NCI-H446 (cell line): ENCODE data around the gene ASB8.
"Not testable (repeated sequence)": the region's sequence is repeated elsewhere in the genome, so short reads cannot be mapped to it uniquely, and the experiment has no call there.

Experiments
- DNase-seq, 2 experiments: peaks; one replicate each; lab custom pipeline; 2025; lab: John Stamatoyannopoulos, UW

The ASB8 gene

GRCh38 chr12:48142818-48143674 lies 14.3 kb downstream of the ASB8 start:
- no peak for DNase-seq

GRCh38 chr12:48135027-48135426 lies 22.3 kb downstream of the ASB8 start:
- no peak for DNase-seq

GRCh38 chr12:48132826-48133225 lies 24.5 kb downstream of the ASB8 start:
- no peak for DNase-seq

- no peak for DNase-seq
Observed at GRCh38 chr12:48131517-48131916, 25.8 kb downstream of the ASB8 start.

- no peak for DNase-seq
Observed at GRCh38 chr12:48129376-48129775, 27.9 kb downstream of the ASB8 start.

- DNase-seq, result no peak
Observed at GRCh38 chr12:48128800-48129199, 28.5 kb downstream of the ASB8 start.

GRCh38 chr12:48126953-48127630 lies 30.2 kb downstream of the ASB8 start:
- no peak for DNase-seq

- peak in 1 of 2 experiments; percentile 49 for DNase-seq
Observed at GRCh38 chr12:48125985-48126384, 31.3 kb downstream of the ASB8 start.

- DNase-seq, result not testable (repeated sequence)
Observed at GRCh38 chr12:48125542-48125941, 31.8 kb downstream of the ASB8 start.

GRCh38 chr12:48123169-48123568 lies 34.1 kb downstream of the ASB8 start:
- DNase-seq, result no peak

GRCh38 chr12:48122065-48122834 lies 35.1 kb downstream of the ASB8 start:
- DNase-seq, result no peak

- no peak for DNase-seq
Observed at GRCh38 chr12:48121522-48121921, 35.8 kb downstream of the ASB8 start.

GRCh38 chr12:48119834-48120195 lies 37.5 kb downstream of the ASB8 start:
- DNase-seq, result no peak

- peak; percentile 50 to 87 for DNase-seq
Observed at GRCh38 chr12:48119078-48119833, 38.1 kb downstream of the ASB8 start, which contains the start of gene PFKM. PFKM (plus strand) TSS chr12:48119364; CDS start chr12:48122775, 3,411 bp downstream.

- no peak for DNase-seq
Observed at GRCh38 chr12:48118284-48118871, 38.9 kb downstream of the ASB8 start.

- DNase-seq, result no peak
Observed at GRCh38 chr12:48115957-48116356, 41.4 kb downstream of the ASB8 start.

- DNase-seq, result not testable (repeated sequence)
Observed at GRCh38 chr12:48111312-48111693, 46.0 kb downstream of the ASB8 start.

- no peak for DNase-seq
Observed at GRCh38 chr12:48110691-48111311, 46.5 kb downstream of the ASB8 start.

- DNase-seq, result no peak
Observed at GRCh38 chr12:48109424-48109823, 47.9 kb downstream of the ASB8 start.

GRCh38 chr12:48106681-48107613 lies 50.4 kb downstream of the ASB8 start:
- DNase-seq, result no peak
